GM23248 (cell line): ENCODE measurements around the gene VIPR2.
"Not testable (repeated sequence)": the region's sequence is repeated elsewhere in the genome, so short reads cannot be mapped to it uniquely, and the experiment has no call there.

Experiments used
- EZH2 ChIP-seq: fragments of 200-600 bp; sonication (generic); IDR thresholded peaks from 2 replicates; pipeline ENCODE4 v1.6.1; 2018; ENCODE audit warnings: antibody characterized with exemption, mild to moderate bottlenecking; ENCODE audit not compliant: insufficient read depth, poor library complexity, severe bottlenecking
- EZH2phosphoT487 ChIP-seq: fragments of 200-600 bp; sonication (generic); IDR thresholded peaks from 2 replicates; pipeline ENCODE4 v1.6.1; 2018; ENCODE audit warnings: antibody characterized with exemption, moderate library complexity, mild to moderate bottlenecking, low read depth; ENCODE audit not compliant: insufficient read depth

GRCh38 chr7:159123294-159123693 is 21.4 kb downstream of the VIPR2 start:
- TF ChIP-seq EZH2phosphoT487, EZH2: not testable (repeated sequence)
